GM21381 (cell line): Measurements from ENCODE around the gene CEMIP2.

Experiments used
- ATAC-seq: cut with Tn5 transposase; IDR thresholded peaks from one replicate; pipeline ENCODE4 v1.9.1; 2021; ENCODE audit warnings: mild to moderate bottlenecking, moderate library complexity; ENCODE audit not compliant: unreplicated experiment

Gene CEMIP2

DNA sequence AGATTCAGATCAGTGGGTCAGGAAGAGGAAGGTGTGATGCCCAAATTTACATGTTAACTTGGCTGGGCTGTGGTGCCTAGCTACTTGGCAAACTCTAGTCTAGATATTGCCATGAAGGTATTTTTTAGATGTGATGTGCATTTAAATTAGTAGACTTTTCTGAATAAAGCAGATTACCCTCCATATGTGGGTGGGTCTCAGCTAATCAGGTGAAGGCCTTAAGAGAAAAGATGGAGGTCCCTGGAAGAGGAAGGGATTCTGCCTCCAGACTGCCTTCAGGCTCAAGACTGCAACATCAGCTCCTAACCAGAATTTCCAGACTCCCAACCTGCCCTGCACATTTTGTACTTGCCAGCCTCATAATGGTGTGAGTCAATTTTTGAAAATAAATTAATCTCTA, 115.8 kb downstream of the CEMIP2 start:
- no peak for ATAC-seq

DNA sequence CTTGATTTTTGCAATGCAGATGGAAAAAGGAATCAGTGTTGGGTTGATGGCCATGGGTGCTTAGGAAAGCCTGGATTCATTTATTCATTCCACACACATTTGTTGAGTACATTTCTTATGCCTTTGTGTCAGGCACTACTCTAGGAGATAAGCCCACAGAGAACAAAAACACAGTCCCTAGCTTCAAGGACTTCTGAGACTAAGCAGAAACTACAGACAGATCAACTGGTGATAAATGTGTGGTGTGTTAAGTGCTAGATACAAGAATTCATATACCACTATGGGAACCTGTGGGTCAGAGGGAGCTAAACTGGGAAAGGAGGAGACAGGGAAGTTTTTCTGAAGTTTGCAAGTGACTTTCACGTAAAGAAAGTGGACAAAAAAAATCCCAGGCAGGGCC, 119.9 kb downstream of the CEMIP2 start:
- ATAC-seq = no peak

DNA sequence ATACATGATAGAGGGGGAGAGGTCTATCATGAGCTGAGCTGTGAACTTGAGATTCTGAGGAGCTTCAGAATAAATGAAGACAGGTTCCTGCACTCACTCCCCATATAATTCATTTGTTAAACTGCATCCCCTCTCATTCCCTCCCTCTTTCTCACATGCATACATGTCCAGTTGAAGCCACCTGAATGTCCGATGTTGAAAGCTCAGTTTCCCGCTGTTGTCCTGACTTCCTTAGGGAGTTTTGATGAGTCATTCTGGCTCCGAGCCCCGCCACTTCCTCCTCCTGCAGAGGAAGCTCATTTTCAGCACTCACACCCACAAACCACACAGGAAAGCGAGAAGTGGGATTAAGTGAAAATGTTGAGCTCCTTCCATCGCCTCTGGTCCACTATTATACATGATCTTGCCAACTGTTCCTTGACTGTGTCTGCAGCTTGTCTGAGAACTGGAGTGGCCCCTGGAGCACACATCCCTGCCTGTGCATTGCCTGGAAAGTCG, 121.2 kb downstream of the CEMIP2 start:
- peak; percentile 79 for ATAC-seq

DNA sequence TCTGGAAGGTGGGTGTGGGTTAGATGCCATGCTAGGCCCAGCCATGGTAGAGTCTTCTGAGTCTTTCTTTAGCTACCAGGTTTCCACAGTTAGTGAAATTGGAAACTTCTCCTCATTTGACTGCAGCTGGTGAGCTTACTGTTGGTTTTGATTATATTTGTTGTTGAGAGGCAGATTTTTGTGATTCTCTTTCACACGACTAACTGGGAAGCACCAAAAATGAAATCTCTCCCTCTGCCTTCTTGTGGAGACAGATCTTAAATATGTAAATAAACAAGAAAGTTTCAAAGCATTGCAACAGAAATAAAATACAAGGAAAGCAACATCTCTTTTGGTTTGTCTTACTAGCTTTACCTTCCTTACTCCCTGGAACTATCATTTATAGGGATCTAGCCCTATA, 122.2 kb downstream of the CEMIP2 start:
- ATAC-seq = no peak

DNA sequence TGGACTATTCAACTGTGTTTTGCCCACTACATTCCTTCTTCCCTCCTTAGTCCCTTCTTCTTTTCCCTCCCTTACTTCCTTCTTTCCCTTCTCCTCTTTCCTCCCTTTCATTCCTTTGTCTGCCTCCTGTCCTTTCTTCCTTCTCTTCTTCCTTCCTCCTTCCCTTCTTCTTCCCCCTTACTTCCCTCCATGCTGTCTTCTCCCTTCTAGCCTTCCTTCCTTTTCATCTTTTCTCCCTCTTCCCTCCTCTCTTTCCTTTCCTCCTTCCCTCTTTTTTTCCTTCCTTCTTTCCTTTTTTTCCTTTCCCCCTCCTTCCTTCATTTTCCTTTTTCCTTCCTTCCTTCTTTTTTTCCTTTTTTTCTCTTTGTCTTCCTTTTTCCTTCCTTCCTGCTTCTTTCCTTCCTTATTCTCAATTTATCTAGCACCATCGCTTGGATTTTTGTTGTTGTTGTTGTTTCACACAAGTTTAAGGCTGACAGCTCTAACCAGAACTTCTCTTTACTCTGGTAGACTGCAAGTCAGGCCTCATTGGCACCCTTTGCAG, 123.4 kb downstream of the CEMIP2 start:
- ATAC-seq = no peak

DNA sequence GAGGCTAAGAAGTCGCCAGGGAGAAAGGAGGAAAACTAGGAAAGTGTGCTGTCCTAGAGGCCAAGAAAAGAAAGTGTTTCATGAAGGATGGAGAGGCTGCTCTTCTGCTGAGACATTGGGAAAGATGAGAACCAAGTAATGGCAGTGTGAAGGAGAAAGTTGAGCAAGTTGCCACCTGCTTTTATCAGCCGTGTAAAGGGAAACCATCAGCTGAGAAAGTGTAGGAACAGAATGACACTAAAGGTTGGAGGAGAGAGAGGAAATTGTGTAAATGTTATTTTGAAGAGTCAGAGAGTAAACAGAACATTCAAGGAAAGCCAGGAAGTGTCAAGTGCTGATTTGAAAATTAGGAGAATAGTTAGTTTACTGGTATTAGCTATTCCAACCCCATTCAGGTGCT, 125.0 kb downstream of the CEMIP2 start:
- no peak for ATAC-seq

DNA sequence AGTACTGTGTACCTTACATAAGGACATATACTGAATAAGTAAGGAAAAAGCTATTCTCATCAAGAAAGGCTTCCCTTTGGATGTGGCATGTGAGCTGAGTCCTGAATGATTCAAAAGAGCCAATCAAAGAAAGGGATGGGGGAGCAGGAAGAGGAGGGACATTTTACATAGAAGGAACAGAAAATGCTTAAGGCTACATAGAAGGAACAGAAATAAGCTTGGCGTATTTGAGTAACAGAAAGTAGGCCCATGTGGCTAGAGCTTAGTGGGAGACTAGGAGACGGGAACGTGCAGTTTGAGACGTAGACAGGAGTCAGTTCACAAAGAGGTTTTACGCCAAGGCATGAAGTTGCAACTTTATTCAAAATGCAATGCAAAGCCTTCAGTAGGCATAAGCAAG, 126.3 kb downstream of the CEMIP2 start:
- no peak for ATAC-seq

DNA sequence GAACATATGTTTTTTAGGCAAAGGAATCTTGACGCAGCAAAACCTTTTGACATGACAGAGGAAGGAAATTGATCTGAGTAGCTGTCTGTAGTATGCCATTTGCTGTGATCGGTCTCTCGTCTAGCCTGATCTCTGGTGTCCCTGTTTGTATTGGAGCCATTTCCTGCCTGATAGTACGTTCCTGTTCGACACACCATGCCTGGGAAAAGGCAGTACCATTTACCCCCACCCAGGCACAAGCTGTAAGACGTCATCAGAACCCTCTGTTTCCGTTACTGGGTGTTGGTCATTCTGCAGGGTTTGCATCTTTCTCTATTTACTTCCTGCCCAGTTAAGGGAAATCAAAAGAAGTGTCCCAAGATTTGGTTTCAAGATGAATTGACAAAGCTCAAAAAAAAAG, 129.7 kb downstream of the CEMIP2 start:
- no peak for ATAC-seq

DNA sequence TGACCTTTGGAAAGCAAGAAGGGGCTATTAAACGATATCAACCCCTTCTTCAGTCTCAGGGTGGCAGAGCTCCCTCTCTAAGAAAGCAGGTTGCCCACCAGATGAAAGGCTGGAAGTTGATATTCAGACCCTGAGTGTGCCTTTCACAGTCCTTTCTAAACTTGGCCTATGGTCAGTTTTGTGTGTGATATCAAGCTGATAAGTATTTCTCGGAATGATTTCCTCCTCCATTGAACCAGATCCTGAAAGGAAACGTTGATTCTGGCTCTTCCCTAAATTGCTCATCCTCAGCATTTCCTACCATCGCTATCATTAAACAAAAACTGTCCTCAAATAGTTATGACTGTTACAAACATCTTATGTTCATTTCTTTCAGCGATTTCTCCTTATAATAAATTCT, 130.4 kb downstream of the CEMIP2 start:
- ATAC-seq = no peak

DNA sequence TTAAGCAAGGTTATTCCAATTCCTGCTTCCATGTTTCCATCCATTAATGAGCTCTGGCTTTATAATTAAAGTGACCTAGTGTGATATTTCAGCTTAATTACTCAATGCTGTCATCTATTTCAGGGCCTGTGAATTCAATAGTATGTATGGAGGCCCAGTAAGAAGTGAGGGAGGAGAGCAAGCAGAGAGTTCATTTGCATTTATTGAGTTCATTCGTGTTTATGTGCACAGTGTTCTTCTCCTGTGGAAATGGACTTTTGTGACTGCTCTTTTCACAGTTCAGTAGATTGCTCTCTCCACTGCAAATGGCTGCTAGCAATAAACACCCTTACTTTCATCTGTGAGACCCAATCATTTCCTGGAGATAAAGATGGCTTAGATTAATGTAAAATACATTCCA, 130.9 kb downstream of the CEMIP2 start:
- no peak for ATAC-seq

DNA sequence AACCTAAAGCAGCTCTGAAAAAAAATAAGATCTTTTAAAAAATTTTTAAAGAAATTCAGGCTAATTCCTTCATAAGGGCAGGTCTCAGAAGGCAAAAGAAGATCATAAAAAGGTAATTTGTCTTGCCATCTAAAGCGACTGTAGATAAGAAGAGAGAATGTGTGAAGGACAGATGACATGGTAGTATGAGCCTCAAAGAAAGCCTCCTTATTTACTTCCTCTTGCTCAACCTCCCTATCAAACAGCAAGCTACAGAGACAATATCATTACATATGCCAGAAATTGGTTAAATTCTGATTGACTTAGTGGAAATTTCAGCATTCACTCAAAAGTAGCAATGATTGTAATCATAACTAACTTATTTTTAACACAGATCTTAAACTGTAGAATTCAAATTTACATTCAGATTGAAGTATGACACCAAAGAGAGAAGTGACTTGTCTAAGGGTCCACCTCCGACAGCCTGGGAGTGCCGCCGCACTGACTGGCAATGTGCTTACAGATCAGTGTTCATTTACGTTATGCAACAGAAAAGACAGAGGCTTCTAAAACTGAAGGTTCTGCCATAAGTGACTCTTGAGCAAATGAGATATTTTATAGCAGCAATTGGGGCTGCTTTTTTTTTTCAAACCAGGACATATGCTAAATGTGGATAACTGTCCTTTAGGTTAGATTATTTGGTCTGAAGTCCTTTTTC, 132.0 kb downstream of the CEMIP2 start:
- ATAC-seq = no peak

DNA sequence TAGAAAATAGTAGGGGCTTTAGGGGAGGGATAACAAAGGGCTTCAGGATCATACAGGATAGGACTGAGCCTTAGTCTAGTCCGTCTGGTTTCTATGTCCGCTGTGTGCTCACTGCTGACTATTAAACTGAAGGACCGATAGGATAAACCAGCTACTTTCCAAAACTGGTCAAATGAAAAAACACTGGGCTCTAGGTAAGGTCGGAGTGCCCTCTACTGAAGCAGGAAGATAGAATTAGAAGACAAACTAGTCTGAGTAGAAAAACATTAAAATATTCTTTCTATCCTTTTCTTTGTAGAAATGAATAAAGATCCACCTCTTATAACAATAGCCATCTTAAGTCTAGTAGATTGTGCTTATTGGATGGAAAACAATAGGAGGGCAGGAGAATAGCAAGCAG, 133.6 kb downstream of the CEMIP2 start:
- ATAC-seq = no peak
